IPS-15b (cell line): ENCODE data around the gene HSD17B13.
"Not testable (repeated sequence)": the region's sequence is repeated elsewhere in the genome, so short reads cannot be mapped to it uniquely, and the experiment has no call there.

Source experiments
- H3K27me3 ChIP-seq: one replicate; pipeline ENCODE4 v1.6.1; 2013; ENCODE audit warnings: low read length; ENCODE audit not compliant: control insufficient read depth, insufficient read depth
- H3K36me3 ChIP-seq: one replicate; pipeline ENCODE4 v1.6.1; 2013; ENCODE audit warnings: low read length; ENCODE audit not compliant: control insufficient read depth, insufficient read depth
- H3K4me1 ChIP-seq: one replicate; pipeline ENCODE4 v1.6.1; 2013; ENCODE audit warnings: mild to moderate bottlenecking, low read length; ENCODE audit not compliant: control insufficient read depth, insufficient read depth
- H3K4me3 ChIP-seq: one replicate; pipeline ENCODE4 v1.5.1; 2013; ENCODE audit warnings: low read depth, low read length
- H3K9ac ChIP-seq: one replicate; pipeline ENCODE4 v1.6.1; 2013; ENCODE audit warnings: low read depth, mild to moderate bottlenecking, low read length
- H3K9me3 ChIP-seq: one replicate; pipeline ENCODE4 v1.6.1; 2013; ENCODE audit warnings: mild to moderate bottlenecking, low read length; ENCODE audit not compliant: control insufficient read depth, insufficient read depth

The HSD17B13 gene

DNA sequence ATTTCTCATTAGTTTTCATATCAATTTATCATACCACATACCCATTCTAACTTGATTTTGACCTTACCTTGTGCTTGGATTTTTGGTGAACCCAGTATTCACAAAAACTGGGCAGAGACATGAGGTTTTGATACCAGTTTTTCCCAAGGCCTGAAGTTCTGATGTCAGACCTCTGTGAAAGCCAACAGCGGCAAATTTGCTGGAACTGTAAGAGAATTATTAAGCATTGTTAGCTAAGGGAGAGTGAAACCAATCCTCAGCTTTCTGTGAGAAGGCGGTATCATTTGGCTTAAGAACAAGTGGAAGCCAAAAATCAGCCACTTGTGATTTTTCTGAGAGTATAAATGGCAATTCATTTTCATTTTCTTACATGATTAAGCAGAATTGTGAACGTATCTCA is 8.9 kb downstream of the HSD17B13 start:
- Histone ChIP-seq H3K27me3 (no peaks in the 10 kb centered on the region), H3K36me3 (no peaks in the 10 kb centered on the region)

DNA sequence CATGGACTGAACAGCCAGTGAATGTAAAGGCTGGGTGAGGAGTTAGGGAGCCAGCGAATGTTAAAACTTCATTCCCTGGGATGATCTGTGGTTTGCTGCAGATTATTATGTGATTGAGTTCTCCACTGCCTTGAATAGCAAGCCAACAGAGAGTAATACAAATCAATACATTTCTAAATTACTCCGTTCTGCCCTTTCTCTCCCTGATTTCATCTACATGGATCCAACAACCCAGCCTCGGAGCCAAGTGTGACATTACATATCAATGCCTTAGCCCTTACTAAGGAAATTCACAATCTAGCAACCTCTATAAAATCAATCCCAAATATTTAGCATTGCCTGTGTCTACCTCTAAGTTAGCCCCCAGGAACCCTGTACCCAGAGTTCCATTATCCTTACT is 11.0 kb downstream of the HSD17B13 start:
- no peak overlapping the region for H3K9ac ChIP-seq
- no peaks in the 10 kb centered on the region for H3K4me1 ChIP-seq
- no peak overlapping the region for H3K4me3 ChIP-seq
- no peaks in the 10 kb centered on the region for H3K36me3 ChIP-seq
- no peaks in the 10 kb centered on the region for H3K9me3 ChIP-seq
- H3K27me3 ChIP-seq: no peaks in the 10 kb centered on the region

More for the DNA sequence above, 8.9 kb downstream of the HSD17B13 start:
- Histone ChIP-seq H3K9me3 (no peaks in the 10 kb centered on the region), H3K9ac (no peak overlapping the region), H3K4me3 (no peak overlapping the region), H3K4me1 (no peaks in the 10 kb centered on the region)

DNA sequence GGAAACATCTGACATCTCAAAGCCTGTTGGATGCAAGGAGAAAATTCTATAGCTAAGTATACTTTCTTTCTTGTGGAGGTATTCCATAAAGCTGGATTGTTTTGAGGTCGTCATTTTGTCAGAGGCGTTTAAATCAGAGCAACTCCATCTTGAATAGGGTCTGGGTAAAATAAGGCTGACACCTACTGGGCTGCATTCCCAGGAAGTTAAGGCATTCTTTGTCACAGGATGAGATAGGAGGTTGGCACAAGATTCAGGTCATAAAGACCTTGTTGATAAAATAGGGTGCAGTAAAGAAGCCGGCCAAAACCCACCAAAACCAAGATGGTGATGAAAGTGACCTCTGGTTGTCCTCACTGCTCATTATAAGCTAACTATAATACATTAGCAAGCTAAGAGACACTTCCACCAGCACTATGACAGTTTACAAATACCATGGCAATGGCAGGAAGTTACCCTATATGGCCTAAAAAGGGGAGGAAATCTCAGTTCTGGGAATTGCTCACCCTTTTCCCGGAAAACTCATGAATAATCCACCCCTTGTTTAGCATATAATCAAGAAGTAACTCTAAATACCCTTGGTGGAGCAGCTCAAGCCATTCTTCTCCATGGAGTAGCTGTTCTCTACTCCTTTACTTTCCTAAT is 11.9 kb downstream of the HSD17B13 start:
- Histone ChIP-seq H3K4me3 (no peak overlapping the region), H3K4me1 (no peaks in the 10 kb centered on the region), H3K36me3 (no peaks in the 10 kb centered on the region), H3K9me3 (no peaks in the 10 kb centered on the region), H3K9ac (no peak overlapping the region), H3K27me3 (no peaks in the 10 kb centered on the region)

DNA sequence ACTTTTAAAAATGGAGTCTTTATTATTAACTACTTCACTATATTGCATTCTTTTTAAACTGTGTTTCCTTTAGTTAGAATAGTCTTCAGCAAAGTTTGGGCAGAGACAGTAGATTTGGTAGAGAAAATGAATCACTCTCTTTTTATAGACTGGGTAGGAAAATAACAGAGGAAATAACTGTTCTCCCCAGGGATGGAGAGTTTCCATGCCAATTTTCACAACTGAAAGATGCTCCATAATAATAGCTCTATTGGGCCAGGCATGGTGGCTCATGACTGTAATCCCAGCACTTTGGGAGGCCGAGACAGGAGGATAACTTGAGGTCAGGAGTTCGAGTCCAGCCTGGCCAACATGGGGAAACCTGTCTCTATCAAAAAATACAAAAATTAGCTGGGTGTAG is 13.1 kb downstream of the HSD17B13 start:
- Histone ChIP-seq H3K27me3 (no peaks in the 10 kb centered on the region), H3K36me3 (no peaks in the 10 kb centered on the region), H3K9me3 (no peaks in the 10 kb centered on the region), H3K4me3 (no peak overlapping the region), H3K9ac (no peak overlapping the region), H3K4me1 (no peaks in the 10 kb centered on the region)

DNA sequence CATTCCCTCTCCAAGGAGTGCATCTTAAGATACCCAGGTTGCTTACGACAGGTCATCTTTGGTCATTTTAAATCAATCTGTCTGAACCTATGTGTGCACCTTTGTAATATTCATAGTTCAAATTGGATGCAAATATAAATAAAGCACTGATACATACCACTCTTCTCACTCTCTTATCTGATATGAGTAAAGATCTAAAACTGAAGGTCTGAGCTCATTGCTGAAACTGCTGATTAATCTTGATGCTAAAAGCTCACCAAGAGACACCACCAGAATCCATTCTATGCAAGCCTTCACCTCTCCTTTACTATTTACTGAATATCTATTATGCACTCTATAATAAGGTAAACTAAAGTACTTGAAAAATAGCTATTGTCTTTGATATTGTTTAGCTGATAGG is 16.6 kb downstream of the HSD17B13 start:
- Histone ChIP-seq H3K4me1 (no peaks in the 10 kb centered on the region), H3K36me3 (no peaks in the 10 kb centered on the region), H3K9me3 (no peaks in the 10 kb centered on the region), H3K4me3 (no peak overlapping the region), H3K9ac (no peak overlapping the region), H3K27me3 (no peaks in the 10 kb centered on the region)

DNA sequence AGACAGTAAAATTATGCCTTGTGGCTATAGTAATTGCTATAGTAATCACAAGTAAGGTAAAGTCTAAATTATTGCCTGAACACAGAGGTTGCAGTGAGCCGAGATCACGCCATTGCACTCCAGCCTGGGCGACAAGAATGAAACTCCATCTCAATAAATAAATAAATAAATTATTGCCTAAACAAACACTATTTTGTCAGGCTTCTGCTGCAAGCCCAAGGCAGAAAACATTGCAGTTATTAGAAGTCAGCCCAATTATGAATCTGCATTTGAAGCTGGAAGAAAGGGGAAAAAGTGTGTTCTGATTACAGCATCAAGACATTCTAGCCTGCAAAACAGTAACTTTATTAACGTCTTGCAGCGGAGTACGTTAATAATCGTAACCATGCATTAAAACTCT is 17.1 kb downstream of the HSD17B13 start:
- Histone ChIP-seq H3K4me1 (no peaks in the 10 kb centered on the region), H3K9me3 (no peaks in the 10 kb centered on the region), H3K4me3 (no peak overlapping the region), H3K9ac (no peak overlapping the region), H3K27me3 (no peaks in the 10 kb centered on the region), H3K36me3 (no peaks in the 10 kb centered on the region)

DNA sequence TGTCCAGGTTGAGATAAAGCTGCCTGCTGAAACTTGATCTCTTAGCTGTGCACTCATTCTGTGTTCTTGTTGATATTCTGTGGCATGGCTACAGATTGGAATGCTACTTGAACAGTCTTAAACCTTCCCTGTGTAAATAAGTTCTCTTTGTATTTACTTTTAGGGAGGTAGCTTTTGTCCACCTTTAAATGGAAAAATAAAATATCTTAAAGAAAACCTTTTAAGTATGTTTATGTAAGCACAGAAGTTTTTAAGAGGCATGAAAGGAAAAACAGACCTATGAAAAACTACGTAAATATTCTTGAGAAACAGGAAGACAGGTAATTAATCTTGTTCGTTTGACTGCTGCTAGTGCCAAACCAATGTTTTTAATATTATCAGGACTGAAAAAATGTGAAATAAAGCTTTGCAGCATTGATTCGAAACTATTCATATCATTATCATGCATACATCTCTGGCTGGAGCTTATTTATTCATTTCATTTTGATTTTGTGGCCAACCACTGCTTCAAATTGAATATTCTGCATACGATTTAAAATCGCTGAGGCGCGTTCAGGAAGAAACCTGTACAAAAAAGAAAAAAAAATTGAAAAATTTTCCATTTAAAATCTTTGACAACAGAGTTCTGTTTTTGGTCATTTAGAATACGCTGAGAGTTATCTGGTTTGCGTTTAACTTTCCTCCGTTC is 17.8 kb downstream of the HSD17B13 start:
- Histone ChIP-seq H3K36me3 (no peaks in the 10 kb centered on the region), H3K9ac (no peak overlapping the region), H3K27me3 (no peaks in the 10 kb centered on the region), H3K4me1 (no peaks in the 10 kb centered on the region), H3K9me3 (no peaks in the 10 kb centered on the region), H3K4me3 (no peak overlapping the region)

DNA sequence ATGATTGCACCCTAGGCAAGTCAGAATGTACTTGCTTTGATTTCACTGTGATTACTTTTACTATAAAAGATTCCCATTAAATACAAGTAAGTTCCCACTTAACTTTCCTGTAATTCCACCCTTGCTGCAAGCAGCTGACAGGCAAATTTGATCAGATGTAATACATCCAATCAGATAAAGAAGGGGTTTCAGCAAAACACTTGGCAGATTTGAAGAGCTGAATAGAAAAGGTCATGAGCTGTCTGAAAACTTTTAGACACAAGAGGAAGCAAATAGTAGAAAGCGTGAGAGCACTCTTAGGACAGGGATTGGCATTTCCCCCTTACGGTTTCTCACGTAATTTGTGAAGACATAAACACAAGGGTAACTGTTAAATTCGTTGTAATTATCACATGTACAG is 22.8 kb downstream of the HSD17B13 start:
- Histone ChIP-seq H3K9me3 (no peaks in the 10 kb centered on the region), H3K27me3 (no peaks in the 10 kb centered on the region), H3K4me1 (no peaks in the 10 kb centered on the region), H3K36me3 (no peaks in the 10 kb centered on the region), H3K4me3 (no peak overlapping the region), H3K9ac (no peak overlapping the region)

DNA sequence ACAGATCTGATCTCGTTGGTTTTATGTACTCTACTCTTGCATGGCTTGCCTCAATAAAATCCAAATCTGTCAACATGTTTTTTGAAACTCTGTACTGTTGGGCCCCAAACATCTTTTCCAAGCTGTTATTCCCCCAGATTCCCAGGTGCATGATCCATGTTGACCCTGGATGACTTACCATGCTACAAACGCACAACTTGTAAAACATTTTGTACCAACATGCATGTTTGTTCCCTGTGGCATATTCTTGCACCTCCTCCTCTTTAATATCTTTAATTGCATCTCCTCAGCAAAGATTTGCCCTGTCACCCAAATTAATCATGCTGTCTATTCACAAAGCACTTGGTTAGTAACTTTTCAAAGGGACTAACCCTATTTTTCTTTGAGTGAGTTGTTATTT is 24.3 kb downstream of the HSD17B13 start:
- Histone ChIP-seq H3K9me3 (no peaks in the 10 kb centered on the region), H3K27me3 (no peaks in the 10 kb centered on the region), H3K4me3 (no peak overlapping the region), H3K9ac (no peak overlapping the region), H3K4me1 (no peaks in the 10 kb centered on the region), H3K36me3 (no peaks in the 10 kb centered on the region)

DNA sequence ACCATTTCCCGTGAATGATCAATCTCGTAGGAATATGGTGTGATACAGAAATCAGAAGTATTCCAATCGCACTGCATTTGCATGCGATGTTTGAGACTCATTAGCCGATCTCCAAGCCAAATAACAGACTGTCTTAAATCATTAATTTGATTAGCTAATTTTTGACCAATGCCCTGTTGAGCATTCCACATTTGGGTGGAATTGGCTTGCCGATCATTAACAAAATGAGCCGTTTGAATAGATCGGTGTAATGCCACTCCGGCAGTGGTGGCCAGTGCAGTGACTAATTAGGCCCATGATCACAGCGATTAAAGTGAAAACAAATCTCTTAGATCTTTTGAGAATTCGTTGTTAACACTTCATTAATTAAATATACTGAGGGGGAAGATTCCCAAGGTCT is 27.8 kb downstream of the HSD17B13 start:
- not testable (repeated sequence) for H3K27me3 ChIP-seq, H3K9ac ChIP-seq, H3K4me1 ChIP-seq, H3K36me3 ChIP-seq, H3K4me3 ChIP-seq, H3K9me3 ChIP-seq

DNA sequence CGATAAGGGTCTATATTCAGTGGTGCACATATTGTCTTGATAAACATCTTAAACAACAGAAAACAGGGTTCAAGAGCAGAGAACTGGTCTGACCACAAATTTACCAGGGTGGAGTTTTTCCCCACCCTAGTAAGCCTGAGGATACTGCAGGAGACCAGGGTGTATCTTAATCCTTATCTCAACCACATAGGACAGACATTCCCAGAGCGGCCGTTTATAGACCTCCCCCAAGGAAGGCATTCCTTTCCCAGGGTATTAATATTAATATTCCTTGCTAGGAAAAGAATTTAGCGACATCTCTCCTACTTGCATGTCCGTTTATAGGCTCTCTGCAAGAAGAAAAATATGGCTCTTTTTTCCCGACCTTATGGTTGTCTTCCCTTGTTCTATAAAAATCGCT is 28.8 kb downstream of the HSD17B13 start:
- H3K9ac ChIP-seq, H3K27me3 ChIP-seq, H3K9me3 ChIP-seq, H3K36me3 ChIP-seq, H3K4me1 ChIP-seq, H3K4me3 ChIP-seq: not testable (repeated sequence)

DNA sequence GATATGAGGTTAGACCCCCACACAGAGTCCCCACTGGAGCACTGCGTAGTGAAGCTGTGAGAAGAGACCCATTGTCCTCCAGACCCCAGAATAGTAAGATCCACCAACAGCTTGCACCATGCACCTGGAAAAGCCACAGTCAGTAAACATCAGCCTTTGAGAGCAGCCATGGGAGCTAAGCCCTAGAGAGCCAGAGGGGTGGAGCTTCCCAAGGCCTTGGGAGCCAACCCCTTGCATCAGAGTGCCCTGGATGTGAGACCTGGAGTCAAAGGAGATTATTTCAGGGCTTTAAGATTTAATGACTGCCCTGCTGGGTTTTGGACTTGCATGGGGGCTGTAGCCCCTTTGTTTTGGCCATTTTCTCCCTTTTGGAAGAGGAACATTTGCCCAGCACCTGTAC is 35.7 kb downstream of the HSD17B13 start:
- Histone ChIP-seq H3K9me3 (no peaks in the 10 kb centered on the region), H3K9ac (no peak overlapping the region), H3K27me3 (no peaks in the 10 kb centered on the region), H3K36me3 (no peaks in the 10 kb centered on the region), H3K4me3 (no peak overlapping the region), H3K4me1 (no peaks in the 10 kb centered on the region)
